ENCODE results near the gene LMBR1L. TPM values are rescaled to one million over a fixed set of nuclear protein-coding genes. Genes with fewer than 3 reads are reported as not detected.
A peak's percentile ranks its signal among the peaks of the same experiment; 100 is the strongest.

Gene LMBR1L
- polyA plus RNA-seq, 1 donor from 2014 or later = 344 TPM

- TF ChIP-seq EZH2 (IDR thresholded peaks at IDR 0.05; ENCODE audit: borderline replicate concordance, insufficient read depth, low read length, poor library complexity, severe bottlenecking) = no peak
- TF ChIP-seq SMC3 (conservative IDR thresholded peaks at IDR 0.05; ENCODE audit: poor library complexity) = no peak
- TF ChIP-seq POLR2AphosphoS5 (IDR thresholded peaks at IDR 0.05) = peak; percentile 6
- no peak for TF ChIP-seq TAF1 (IDR thresholded peaks at IDR 0.05; ENCODE audit: low read depth)
- no peak for TF ChIP-seq MXI1 (conservative IDR thresholded peaks at IDR 0.05; ENCODE audit: poor library complexity, severe bottlenecking)
- no peak for TF ChIP-seq EP300 (conservative IDR thresholded peaks at IDR 0.05; ENCODE audit: poor library complexity, severe bottlenecking)
- Histone ChIP-seq H3K9me2 (ENCODE audit: insufficient read depth, low read length) (no peaks in the 10 kb centered on the region), H3F3A (ENCODE audit: insufficient read depth, low read length, poor library complexity, severe bottlenecking) (no peaks in the 10 kb centered on the region), H3K4me3 (ENCODE audit: low read length) (peak overlapping the region; percentile 72), H4K20me1 (ENCODE audit: insufficient read depth) (no peaks in the 10 kb centered on the region), H3K9me3 (ENCODE audit: low read length) (no peaks in the 10 kb centered on the region), H3K27me3 (ENCODE audit: insufficient read depth, low read depth, low read length) (peaks cover 78% of the 10 kb centered on the region), H3K79me2 (replicated peaks; ENCODE audit: insufficient read depth, low read length) (no peaks in the 10 kb centered on the region), H3K27ac (ENCODE audit: low read length) (no peak overlapping the region), H2AFZ (ENCODE audit: low read depth, low read length) (no peak overlapping the region), H3K36me3 (ENCODE audit: insufficient read depth, low read length) (no peaks in the 10 kb centered on the region), H3K4me2 (ENCODE audit: low read length) (no peak overlapping the region), H3K9ac (ENCODE audit: low read length) (peak overlapping the region; percentile 64)
These were observed 19.4 kb downstream of the LMBR1L start for GRCh38 chr12:49091056-49091835.

GRCh38 chr12:49089821-49090773, 20.6 kb downstream of the LMBR1L start:
- H3K4me3 ChIP-seq (ENCODE audit: low read length) = peak overlapping the region; percentile 64
- no peaks in the 10 kb centered on the region for H3K79me2 ChIP-seq (replicated peaks; ENCODE audit: insufficient read depth, low read length)
- H3K9me2 ChIP-seq (ENCODE audit: insufficient read depth, low read length) = no peaks in the 10 kb centered on the region
- no peak overlapping the region for H3K27ac ChIP-seq (ENCODE audit: low read length)
- H3F3A ChIP-seq (ENCODE audit: insufficient read depth, low read length, poor library complexity, severe bottlenecking) = no peaks in the 10 kb centered on the region
- H3K9ac ChIP-seq (ENCODE audit: low read length) = peak overlapping the region; percentile 20
- no peak overlapping the region for H2AFZ ChIP-seq (ENCODE audit: low read depth, low read length)
- peak overlapping the region; percentile 30 for H3K4me2 ChIP-seq (ENCODE audit: low read length)
- peak; percentile 48 for TF ChIP-seq CTCF (IDR thresholded peaks at IDR 0.05; ENCODE audit: poor library complexity, severe bottlenecking)
- no peak for TF ChIP-seq EZH2 (IDR thresholded peaks at IDR 0.05; ENCODE audit: borderline replicate concordance, insufficient read depth, low read length, poor library complexity, severe bottlenecking)
- TF ChIP-seq MXI1 (conservative IDR thresholded peaks at IDR 0.05; ENCODE audit: poor library complexity, severe bottlenecking) = peak; percentile 23
- TF ChIP-seq EP300 (conservative IDR thresholded peaks at IDR 0.05; ENCODE audit: poor library complexity, severe bottlenecking) = no peak
- no peak for TF ChIP-seq RAD21 (conservative IDR thresholded peaks at IDR 0.05)
- peak; percentile 53 for TF ChIP-seq POLR2AphosphoS5 (IDR thresholded peaks at IDR 0.05)
- no peaks in the 10 kb centered on the region for H4K20me1 ChIP-seq (ENCODE audit: insufficient read depth)
- peaks cover 79% of the 10 kb centered on the region for H3K27me3 ChIP-seq (ENCODE audit: insufficient read depth, low read depth, low read length)
- no peaks in the 10 kb centered on the region for H3K9me3 ChIP-seq (ENCODE audit: low read length)
- H3K36me3 ChIP-seq (ENCODE audit: insufficient read depth, low read length) = no peaks in the 10 kb centered on the region

GRCh38 chr12:49088932-49089330, 21.7 kb downstream of the LMBR1L start:
- H3K36me3 ChIP-seq (ENCODE audit: insufficient read depth, low read length) = no peaks in the 10 kb centered on the region
- no peak overlapping the region for H3K9ac ChIP-seq (ENCODE audit: low read length)
- H3K9me2 ChIP-seq (ENCODE audit: insufficient read depth, low read length) = no peaks in the 10 kb centered on the region
- H3K9me3 ChIP-seq (ENCODE audit: low read length) = no peaks in the 10 kb centered on the region
- no peaks in the 10 kb centered on the region for H3F3A ChIP-seq (ENCODE audit: insufficient read depth, low read length, poor library complexity, severe bottlenecking)
- peaks cover 67% of the 10 kb centered on the region for H3K27me3 ChIP-seq (ENCODE audit: insufficient read depth, low read depth, low read length)
- H3K27ac ChIP-seq (ENCODE audit: low read length) = no peak overlapping the region
- no peaks in the 10 kb centered on the region for H4K20me1 ChIP-seq (ENCODE audit: insufficient read depth)
- no peak overlapping the region for H3K4me2 ChIP-seq (ENCODE audit: low read length)
- no peak overlapping the region for H2AFZ ChIP-seq (ENCODE audit: low read depth, low read length)
- no peaks in the 10 kb centered on the region for H3K79me2 ChIP-seq (replicated peaks; ENCODE audit: insufficient read depth, low read length)
- no peak overlapping the region for H3K4me3 ChIP-seq (ENCODE audit: low read length)
- TF ChIP-seq EZH2 (IDR thresholded peaks at IDR 0.05; ENCODE audit: borderline replicate concordance, insufficient read depth, low read length, poor library complexity, severe bottlenecking) (no peak), RAD21 (conservative IDR thresholded peaks at IDR 0.05) (no peak), TAF1 (IDR thresholded peaks at IDR 0.05; ENCODE audit: low read depth) (no peak), SMC3 (conservative IDR thresholded peaks at IDR 0.05; ENCODE audit: poor library complexity) (no peak), CTCF (IDR thresholded peaks at IDR 0.05; ENCODE audit: poor library complexity, severe bottlenecking) (no peak), REST (IDR thresholded peaks at IDR 0.05; ENCODE audit: borderline replicate concordance) (no peak), MXI1 (conservative IDR thresholded peaks at IDR 0.05; ENCODE audit: poor library complexity, severe bottlenecking) (no peak), POLR2AphosphoS5 (IDR thresholded peaks at IDR 0.05) (no peak), EP300 (conservative IDR thresholded peaks at IDR 0.05; ENCODE audit: poor library complexity, severe bottlenecking) (no peak)

All from neural cell (in vitro differentiated cells).